CD14-positive monocyte (primary cell): ENCODE measurements around the gene ACOT7. TPM values are rescaled to one million over a fixed set of nuclear protein-coding genes. Genes with fewer than 3 reads are reported as not detected.

Experiments used
- DNase-seq, 3 donors: peaks; one replicate each; pipeline ENCODE4 v3.0.0-alpha.2; 2011 to 2022
- H2AFZ ChIP-seq: 2 replicates; pipeline ENCODE4 v1.6.0; 2012; ENCODE audit warnings: mild to moderate bottlenecking, low read depth, low read length, inconsistent platforms; ENCODE audit not compliant: insufficient read depth, poor library complexity, severe bottlenecking
- H3K27ac ChIP-seq, 2 donors: 1 replicate in 1 of 2; 2 replicates in 1 of 2; pipeline ENCODE4 v1.5.1; 2012 to 2013; ENCODE audit warnings: low read length in 2 of 2, control low read depth in 1 of 2, inconsistent platforms in 1 of 2, low read depth in 1 of 2, mild to moderate bottlenecking in 1 of 2
- H3K27me3 ChIP-seq, 2 donors: one replicate each; pipeline versions ENCODE4 v1.6.0 to v1.6.1; 2011 to 2013; ENCODE audit warnings: low read length in 2 of 2; ENCODE audit not compliant: control insufficient read depth in 2 of 2, insufficient read depth in 2 of 2
- H3K36me3 ChIP-seq, 2 donors: replicated peaks in 1 of 2; 1 replicate in 1 of 2; 2 replicates in 1 of 2; pipeline versions ENCODE4 v1.5.1 to v1.6.1; 2012 to 2013; ENCODE audit warnings: low read length in 2 of 2, control low read depth in 1 of 2, inconsistent platforms in 1 of 2, mild to moderate bottlenecking in 1 of 2; ENCODE audit not compliant: insufficient read depth in 2 of 2, control insufficient read depth in 1 of 2
- H3K4me1 ChIP-seq, 2 donors: 1 replicate in 1 of 2; 2 replicates in 1 of 2; pipeline versions ENCODE4 v1.5.1 to v1.6.1; 2012 to 2013; ENCODE audit warnings: low read length in 2 of 2, control low read depth in 1 of 2, inconsistent platforms in 1 of 2, mild to moderate bottlenecking in 1 of 2, moderate library complexity in 1 of 2; ENCODE audit not compliant: insufficient read depth in 2 of 2, control insufficient read depth in 1 of 2
- H3K4me2 ChIP-seq: replicated peaks from 2 replicates; pipeline ENCODE3; 2012; ENCODE audit warnings: low read length, moderate library complexity, mild to moderate bottlenecking; ENCODE audit not compliant: poor library complexity, severe bottlenecking; ENCODE audit errors: extremely low read depth
- H3K4me3 ChIP-seq, 3 experiments: fragments of 200-600 bp in 1 of 3; sonication (generic) in 1 of 3; replicated peaks in 1 of 3; 1 replicate in 2 of 3; 2 replicates in 1 of 3; pipeline ENCODE4 v1.5.1; 2011 to 2013; ENCODE audit warnings: low read length in 3 of 3, mild to moderate bottlenecking in 3 of 3, control low read depth in 2 of 3, low read depth in 2 of 3, inconsistent platforms in 1 of 3, moderate library complexity in 1 of 3
- H3K79me2 ChIP-seq: 2 replicates; pipeline ENCODE4 v1.6.0; 2012; ENCODE audit warnings: mild to moderate bottlenecking, control low read depth, inconsistent platforms, low read length, moderate library complexity; ENCODE audit not compliant: insufficient read depth
- H3K9ac ChIP-seq: 2 replicates; pipeline ENCODE4 v1.6.0; 2017; ENCODE audit warnings: low read length, mild to moderate bottlenecking; ENCODE audit not compliant: insufficient read depth, poor library complexity, severe bottlenecking
- H3K9me3 ChIP-seq, 2 donors: replicated peaks in 1 of 2; 1 replicate in 1 of 2; 2 replicates in 1 of 2; pipeline versions ENCODE4 v1.5.1 to v1.6.1; 2012 to 2013; ENCODE audit warnings: low read length in 2 of 2, control low read depth in 1 of 2; ENCODE audit not compliant: control insufficient read depth in 1 of 2, insufficient read depth in 1 of 2
- H4K20me1 ChIP-seq: 2 replicates; pipeline ENCODE4 v1.6.0; 2012; ENCODE audit warnings: mild to moderate bottlenecking, low read length, control low read depth, moderate library complexity; ENCODE audit not compliant: insufficient read depth
- H3K27ac Mint-ChIP-seq, 7 donors: one replicate each; pipeline ENCODE4 v1.8.0; 2020; ENCODE audit warnings: mild to moderate bottlenecking in 7 of 7, mixed read lengths in 7 of 7, moderate library complexity in 6 of 7, inconsistent platforms in 2 of 7
- H3K27me3 Mint-ChIP-seq, 3 donors: one replicate each; pipeline ENCODE4 v1.8.0; 2021 to 2022; ENCODE audit warnings: low read depth in 3 of 3, mild to moderate bottlenecking in 3 of 3, mixed read lengths in 3 of 3, moderate library complexity in 3 of 3, inconsistent platforms in 1 of 3
- H3K36me3 Mint-ChIP-seq, 2 donors: one replicate each; pipeline ENCODE4 v1.8.0; 2020; ENCODE audit warnings: mixed read lengths in 2 of 2, inconsistent platforms in 1 of 2, mild to moderate bottlenecking in 1 of 2
- H3K4me1 Mint-ChIP-seq: one replicate; pipeline ENCODE4 v1.8.0; 2020; ENCODE audit warnings: mild to moderate bottlenecking, mixed read lengths
- H3K4me3 Mint-ChIP-seq, 2 donors: one replicate each; pipeline ENCODE4 v1.8.0; 2020; ENCODE audit warnings: mild to moderate bottlenecking in 2 of 2, mixed read lengths in 2 of 2, moderate library complexity in 1 of 2
- H3K9me3 Mint-ChIP-seq, 7 donors: one replicate each; pipeline ENCODE4 v1.8.0; 2020 to 2022; ENCODE audit warnings: mixed read lengths in 7 of 7, mild to moderate bottlenecking in 6 of 7, moderate library complexity in 6 of 7, inconsistent platforms in 2 of 7
- WGBS: methylation state at CpG from one replicate; pipeline ENCODE4 v1.1.5; 2013; ENCODE audit warnings: missing lambda C conversion rate; ENCODE audit not compliant: insufficient coverage; 5-methylcytosine and 5-hydroxymethylcytosine counted together
- intact Hi-C, 2 donors: fragments of 100-400 bp; cut with micrococcal nuclease; formaldehyde crosslinking; loops; one replicate each; pipeline versions ENCODE4 v1.15.0 to v1.15.1; 2023
- polyA plus RNA-seq, 3 donors: library from polyadenylated mRNA; depleted of rRNA in 1 of 3; unstranded in 2 of 3; stranded (reverse) in 1 of 3; fragments of 300-500 nt in 2 of 3; fragments of >200 nt in 1 of 3; fragmentation: Illumina TruSeq in 2 of 3; gene quantifications; 1 replicate in 2 of 3; 2 replicates in 1 of 3; pipeline ENCODE4 v1.2.3, GENCODE V29; 2012 to 2021
- TF ChIP-seq, protein P1 (sequence below): fragments of 200-600 bp; IDR thresholded peaks from one replicate; pipeline ENCODE4 v1.8.0; 2022; ENCODE audit warnings: antibody characterized with exemption, mild to moderate bottlenecking

Gene ACOT7
- polyA plus RNA-seq, 3 donors, result 0.63 to 4.3 (median 1.4) TPM

GRCh38 chr1:6424619-6425593 lies 31.3 kb upstream of the ACOT7 start, which contains the start of gene ESPN:
TSS of gene ESPN (plus strand) at chr1:6424776. CDS start at chr1:6424956, 180 bp downstream.
- Mint-ChIP-seq H3K4me3 (peak within 1 kb of the TSS in 1 of 2 donors; percentile 87), H3K27me3 (peaks cover 64 to 81% (median 65%) of the 10 kb centered on the region in 3 donors), H3K36me3 (no peaks in the 10 kb centered on the region), H3K27ac (no peak within 1 kb of the TSS), H3K4me1 (peaks cover 6% of the 10 kb centered on the region), H3K9me3 (peaks cover 0 to 9% (median 5%) of the 10 kb centered on the region in 7 donors)
- H3K4me3 ChIP-seq, result no peak within 1 kb of the TSS
- 6% methylated on average over 94 of the region's 99 CpGs for WGBS
- no peak within 1 kb of the TSS for H3K27ac ChIP-seq
- no peaks in the 10 kb centered on the region for H3K79me2 ChIP-seq
- TF ChIP-seq, protein P1, sequence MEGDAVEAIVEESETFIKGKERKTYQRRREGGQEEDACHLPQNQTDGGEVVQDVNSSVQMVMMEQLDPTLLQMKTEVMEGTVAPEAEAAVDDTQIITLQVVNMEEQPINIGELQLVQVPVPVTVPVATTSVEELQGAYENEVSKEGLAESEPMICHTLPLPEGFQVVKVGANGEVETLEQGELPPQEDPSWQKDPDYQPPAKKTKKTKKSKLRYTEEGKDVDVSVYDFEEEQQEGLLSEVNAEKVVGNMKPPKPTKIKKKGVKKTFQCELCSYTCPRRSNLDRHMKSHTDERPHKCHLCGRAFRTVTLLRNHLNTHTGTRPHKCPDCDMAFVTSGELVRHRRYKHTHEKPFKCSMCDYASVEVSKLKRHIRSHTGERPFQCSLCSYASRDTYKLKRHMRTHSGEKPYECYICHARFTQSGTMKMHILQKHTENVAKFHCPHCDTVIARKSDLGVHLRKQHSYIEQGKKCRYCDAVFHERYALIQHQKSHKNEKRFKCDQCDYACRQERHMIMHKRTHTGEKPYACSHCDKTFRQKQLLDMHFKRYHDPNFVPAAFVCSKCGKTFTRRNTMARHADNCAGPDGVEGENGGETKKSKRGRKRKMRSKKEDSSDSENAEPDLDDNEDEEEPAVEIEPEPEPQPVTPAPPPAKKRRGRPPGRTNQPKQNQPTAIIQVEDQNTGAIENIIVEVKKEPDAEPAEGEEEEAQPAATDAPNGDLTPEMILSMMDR, result no peak
- H3K4me1 ChIP-seq, result peaks cover 0 to 6% of the 10 kb centered on the region in 2 donors
- H3K9me3 ChIP-seq, result peaks cover 0 to 12% of the 10 kb centered on the region in 2 donors
- H3K4me2 ChIP-seq, result peak within 1 kb of the TSS; percentile 44
- intact Hi-C loops, result no loop called here
- no peaks in the 10 kb centered on the region for H4K20me1 ChIP-seq
- peaks cover 28 to 63% of the 10 kb centered on the region in 2 donors for H3K27me3 ChIP-seq
- no peak within 1 kb of the TSS for H2AFZ ChIP-seq
- no peak for DNase-seq
- no peaks in the 10 kb centered on the region for H3K36me3 ChIP-seq
- H3K9ac ChIP-seq, result no peak within 1 kb of the TSS

DNA sequence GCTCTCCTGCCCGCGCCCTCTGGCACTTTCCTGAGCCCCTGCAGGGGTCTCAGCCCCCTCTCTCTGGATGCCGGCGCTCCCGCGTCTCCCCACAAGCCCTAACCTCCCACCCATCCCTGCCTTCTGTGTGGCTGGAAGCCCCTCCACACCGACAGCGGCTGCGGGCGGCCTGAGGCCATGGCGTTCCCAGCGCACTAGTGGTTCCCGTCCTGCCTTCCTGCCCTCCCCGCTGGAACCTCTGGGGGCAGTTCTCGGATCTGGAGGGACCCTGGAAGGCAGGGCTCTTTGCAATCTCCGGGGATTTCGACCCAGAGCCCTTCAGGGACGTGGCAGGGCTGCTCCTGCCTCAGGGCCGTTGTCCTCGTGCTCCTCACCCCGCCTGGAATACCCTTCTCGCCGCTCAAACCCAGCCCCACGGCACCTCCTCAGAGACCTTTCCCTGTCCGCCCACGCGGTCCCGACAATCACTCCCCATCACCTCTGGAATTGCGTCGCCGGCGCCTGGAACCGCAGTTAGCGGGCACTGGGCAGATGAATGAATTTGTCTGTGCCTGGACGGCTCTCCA lies 30.5 kb upstream of the ACOT7 start:
- Mint-ChIP-seq H3K27ac (no peak overlapping the region), H3K9me3 (peaks cover 0 to 11% (median 5%) of the 10 kb centered on the region in 7 donors), H3K4me1 (peaks cover 6% of the 10 kb centered on the region), H3K36me3 (no peaks in the 10 kb centered on the region), H3K27me3 (peaks cover 66 to 83% (median 71%) of the 10 kb centered on the region in 3 donors), H3K4me3 (peak overlapping the region in 1 of 2 donors; percentile 87)
- H3K27me3 ChIP-seq, result peaks cover 29 to 65% of the 10 kb centered on the region in 2 donors
- no peaks in the 10 kb centered on the region for H3K36me3 ChIP-seq
- H2AFZ ChIP-seq, result no peak overlapping the region
- TF ChIP-seq, protein P1, result peak; percentile 3
- H3K4me3 ChIP-seq, result no peak overlapping the region
- WGBS, result 12% methylated on average over 34 of the region's 35 CpGs
- no peak for DNase-seq
- peaks cover 0 to 12% of the 10 kb centered on the region in 2 donors for H3K9me3 ChIP-seq
- H3K79me2 ChIP-seq, result no peaks in the 10 kb centered on the region
- H4K20me1 ChIP-seq, result no peaks in the 10 kb centered on the region
- intact Hi-C loops, result no loop called here
- peaks cover 0 to 6% of the 10 kb centered on the region in 2 donors for H3K4me1 ChIP-seq
- H3K27ac ChIP-seq, result no peak overlapping the region
- no peak overlapping the region for H3K9ac ChIP-seq
- no peak overlapping the region for H3K4me2 ChIP-seq
